ENCODE data around the gene EHD4. TPM values are rescaled to one million over a fixed set of nuclear protein-coding genes. Genes with fewer than 3 reads are reported as not detected.
A peak's percentile ranks its signal among the peaks of the same experiment; 100 is the strongest.

EHD4 gene
- total RNA-seq, 4 donors from 2014 or later: 12.8 to 45.2 (median 26.1) TPM

DNA sequence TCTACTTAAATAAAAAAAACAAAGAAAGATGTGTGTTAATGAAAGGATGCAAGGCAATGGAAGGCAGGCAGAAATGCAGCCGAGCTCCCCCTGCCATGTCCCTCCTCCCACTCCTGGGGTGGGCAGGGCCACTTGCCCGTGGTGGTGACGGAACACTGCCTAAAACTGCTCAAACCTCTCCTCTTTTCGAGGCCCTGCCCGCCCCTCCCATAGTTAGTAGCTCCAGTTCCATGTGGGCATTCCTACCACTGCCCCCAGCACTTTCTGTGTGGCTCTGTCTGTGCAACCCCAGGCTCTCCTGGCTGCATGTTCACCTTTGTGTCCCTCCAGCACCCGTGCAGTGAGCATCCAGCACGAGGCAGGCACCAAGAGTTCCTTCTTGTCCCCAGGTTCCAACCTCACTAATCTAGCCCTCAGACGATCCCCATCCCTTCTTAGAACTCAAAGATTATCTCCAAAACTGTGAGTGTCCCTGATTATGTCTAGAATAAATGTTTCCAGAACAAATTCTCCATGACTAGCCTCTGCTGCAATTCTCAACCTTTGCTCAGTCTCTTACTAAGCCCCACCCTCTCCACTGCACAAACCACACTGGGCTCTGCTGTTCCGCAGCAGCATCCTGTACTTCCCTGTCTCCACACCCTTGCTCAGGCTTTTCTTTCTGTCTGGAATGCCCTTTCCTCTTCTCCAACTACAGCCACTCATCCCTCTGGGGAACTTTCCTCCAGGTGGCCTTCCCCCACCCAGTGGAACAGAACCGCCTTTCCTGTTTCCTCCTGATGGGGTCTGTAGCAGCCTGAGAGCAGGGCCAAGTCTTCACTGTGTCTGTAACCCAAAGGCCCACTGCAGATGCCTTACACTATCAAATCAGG lies 45.9 kb downstream of the EHD4 start:
- Histone ChIP-seq H3K27me3 (no peaks in the 10 kb centered on the region), H3K9me3 (no peaks in the 10 kb centered on the region), H3K27ac (peak overlapping the region in 1 of 2 donors; percentile 56), H3K4me1 (no peaks in the 10 kb centered on the region), H3K36me3 (no peaks in the 10 kb centered on the region), H3K4me3 (no peak overlapping the region)
- intact Hi-C loops (cut with DNase I; ENCODE audit: low total_unique reads): no loop called here
- TF ChIP-seq POLR2A (IDR thresholded peaks at IDR 0.05): no peak
- TF ChIP-seq, protein P1, sequence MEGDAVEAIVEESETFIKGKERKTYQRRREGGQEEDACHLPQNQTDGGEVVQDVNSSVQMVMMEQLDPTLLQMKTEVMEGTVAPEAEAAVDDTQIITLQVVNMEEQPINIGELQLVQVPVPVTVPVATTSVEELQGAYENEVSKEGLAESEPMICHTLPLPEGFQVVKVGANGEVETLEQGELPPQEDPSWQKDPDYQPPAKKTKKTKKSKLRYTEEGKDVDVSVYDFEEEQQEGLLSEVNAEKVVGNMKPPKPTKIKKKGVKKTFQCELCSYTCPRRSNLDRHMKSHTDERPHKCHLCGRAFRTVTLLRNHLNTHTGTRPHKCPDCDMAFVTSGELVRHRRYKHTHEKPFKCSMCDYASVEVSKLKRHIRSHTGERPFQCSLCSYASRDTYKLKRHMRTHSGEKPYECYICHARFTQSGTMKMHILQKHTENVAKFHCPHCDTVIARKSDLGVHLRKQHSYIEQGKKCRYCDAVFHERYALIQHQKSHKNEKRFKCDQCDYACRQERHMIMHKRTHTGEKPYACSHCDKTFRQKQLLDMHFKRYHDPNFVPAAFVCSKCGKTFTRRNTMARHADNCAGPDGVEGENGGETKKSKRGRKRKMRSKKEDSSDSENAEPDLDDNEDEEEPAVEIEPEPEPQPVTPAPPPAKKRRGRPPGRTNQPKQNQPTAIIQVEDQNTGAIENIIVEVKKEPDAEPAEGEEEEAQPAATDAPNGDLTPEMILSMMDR (IDR thresholded peaks at IDR 0.05): no peak
- no peak for DNase-seq

DNA sequence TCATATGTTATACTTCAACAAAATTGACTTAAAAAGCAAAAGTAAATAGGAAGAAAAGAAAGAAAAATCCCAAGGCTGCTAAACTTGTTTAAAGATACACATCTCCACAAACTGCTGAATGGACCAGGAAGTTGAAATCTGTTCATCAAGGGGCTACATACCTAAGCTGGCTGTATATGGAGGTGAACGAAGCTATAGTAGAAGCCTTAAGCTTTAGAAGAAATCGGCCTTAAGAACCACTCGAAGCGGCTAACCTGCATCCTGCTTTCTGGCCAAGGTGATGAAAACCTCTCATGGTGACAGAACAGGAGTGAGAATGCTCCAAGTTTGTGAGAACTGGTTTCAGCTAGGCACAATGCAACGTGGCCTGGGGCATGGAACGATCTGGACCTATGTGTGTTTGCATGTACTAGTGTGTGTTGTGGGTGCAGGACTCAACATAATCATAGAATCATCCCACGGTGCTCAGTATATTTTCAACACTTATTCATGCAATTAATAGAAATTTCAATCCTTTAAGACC lies 47.2 kb downstream of the EHD4 start:
- H3K9me3 ChIP-seq: no peaks in the 10 kb centered on the region
- no peaks in the 10 kb centered on the region for H3K36me3 ChIP-seq
- TF ChIP-seq, protein P1 (IDR thresholded peaks at IDR 0.05): no peak
- TF ChIP-seq POLR2A (IDR thresholded peaks at IDR 0.05): no peak
- no peak overlapping the region for H3K4me3 ChIP-seq
- no peaks in the 10 kb centered on the region for H3K27me3 ChIP-seq
- peak overlapping the region in 1 of 2 donors; percentile 56 for H3K27ac ChIP-seq
- intact Hi-C loops (cut with DNase I; ENCODE audit: low total_unique reads): no loop called here
- H3K4me1 ChIP-seq: no peaks in the 10 kb centered on the region
- DNase-seq: no peak

DNA sequence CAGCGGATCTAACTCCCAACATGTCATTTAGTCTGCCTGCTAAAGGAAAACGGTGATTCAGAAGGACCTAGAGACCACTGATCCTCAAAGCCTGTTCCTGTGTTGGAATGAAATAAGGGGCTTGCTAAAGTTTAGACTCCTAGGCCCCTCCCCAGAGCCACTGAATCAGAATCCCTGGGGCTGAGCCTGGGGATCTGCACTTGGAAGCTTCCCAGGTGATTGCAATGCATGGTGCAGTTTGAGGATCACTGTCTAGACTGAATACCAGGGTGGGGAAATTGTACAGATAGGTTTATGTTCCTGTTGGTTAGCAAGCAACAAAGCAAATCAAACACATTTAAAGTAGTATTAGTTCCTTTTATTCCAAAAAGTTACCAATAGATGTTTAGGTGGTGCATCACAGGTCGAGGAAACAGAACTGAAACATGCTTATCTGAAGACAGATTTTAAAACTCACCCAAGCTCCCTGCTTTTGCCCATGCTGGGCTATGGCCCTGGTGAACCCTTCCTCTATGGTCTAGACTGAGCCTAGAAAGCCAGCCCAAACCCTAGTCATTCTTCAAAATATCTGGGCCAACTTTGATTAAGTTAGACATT lies 48.9 kb downstream of the EHD4 start:
- H3K36me3 ChIP-seq: no peaks in the 10 kb centered on the region
- H3K27me3 ChIP-seq: no peaks in the 10 kb centered on the region
- H3K9me3 ChIP-seq: no peaks in the 10 kb centered on the region
- no peak overlapping the region for H3K27ac ChIP-seq
- no peaks in the 10 kb centered on the region for H3K4me1 ChIP-seq
- H3K4me3 ChIP-seq: no peak overlapping the region
- no peak for DNase-seq
- TF ChIP-seq, protein P1 (IDR thresholded peaks at IDR 0.05): no peak
- no peak for TF ChIP-seq POLR2A (IDR thresholded peaks at IDR 0.05)
- intact Hi-C loops (cut with DNase I; ENCODE audit: low total_unique reads): no loop called here

DNA sequence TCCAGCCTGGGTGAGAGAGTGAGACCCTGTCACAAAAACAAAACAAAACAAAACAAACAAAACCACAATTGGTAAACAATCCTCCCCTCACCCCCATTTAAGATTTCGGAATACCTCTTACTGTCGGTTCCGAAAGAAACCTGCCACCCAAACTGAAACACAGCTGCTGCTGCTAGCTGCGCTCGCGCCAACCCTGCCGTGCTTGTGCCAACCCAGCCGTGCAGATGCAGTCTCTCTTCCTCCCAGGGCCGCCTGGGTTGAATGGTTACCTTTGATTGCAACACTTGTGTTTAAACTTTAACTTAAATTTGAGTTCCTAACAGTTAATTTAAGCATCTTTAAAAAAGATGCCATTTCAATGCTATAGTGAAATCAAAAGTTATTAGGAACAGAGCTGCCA lies 50.0 kb downstream of the EHD4 start:
- Histone ChIP-seq H3K4me3 (no peak overlapping the region), H3K9me3 (no peaks in the 10 kb centered on the region), H3K27ac (no peak overlapping the region), H3K4me1 (no peaks in the 10 kb centered on the region), H3K36me3 (no peaks in the 10 kb centered on the region), H3K27me3 (no peaks in the 10 kb centered on the region)
- no peak for TF ChIP-seq POLR2A (IDR thresholded peaks at IDR 0.05)
- TF ChIP-seq, protein P1 (IDR thresholded peaks at IDR 0.05): no peak
- DNase-seq: no peak
- intact Hi-C loops (cut with DNase I; ENCODE audit: low total_unique reads): no loop called here

DNA sequence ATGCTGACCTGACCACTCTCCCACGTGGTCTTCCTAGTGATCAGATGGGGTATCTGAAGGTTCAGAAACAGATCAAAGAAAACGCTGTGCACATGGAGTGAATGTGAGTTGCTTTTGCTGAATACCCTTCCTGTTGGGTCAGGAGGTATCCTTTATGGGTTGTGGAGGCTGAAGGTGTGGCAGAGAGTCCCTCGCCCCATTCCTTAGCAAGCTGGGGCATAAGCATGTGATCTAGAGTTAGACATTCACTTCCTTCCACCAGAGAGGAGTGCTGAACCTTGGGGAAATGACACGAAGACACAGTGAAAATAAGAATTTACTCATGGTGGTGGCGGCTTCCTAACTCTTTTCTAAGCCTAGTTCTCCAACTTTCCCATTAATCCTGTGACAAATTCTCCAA lies 50.7 kb downstream of the EHD4 start:
- no peak for TF ChIP-seq POLR2A (IDR thresholded peaks at IDR 0.05)
- TF ChIP-seq, protein P1 (IDR thresholded peaks at IDR 0.05): no peak
- Histone ChIP-seq H3K4me3 (no peak overlapping the region), H3K27me3 (no peaks in the 10 kb centered on the region), H3K36me3 (no peaks in the 10 kb centered on the region), H3K9me3 (no peaks in the 10 kb centered on the region), H3K27ac (peak overlapping the region in 1 of 2 donors; percentile 52), H3K4me1 (no peaks in the 10 kb centered on the region)
- intact Hi-C loops (cut with DNase I; ENCODE audit: low total_unique reads): no loop called here
- DNase-seq: no peak
